ENCODE data around the gene WIPF3. TPM values are rescaled to one million over a fixed set of nuclear protein-coding genes. Genes with fewer than 3 reads are reported as not detected.

WIPF3 gene
- total RNA-seq, 2 experiments from 2014 or later, result not detected

GRCh38 chr7:29801929-29802328 is 4.4 kb upstream of the WIPF3 start:
- no peak for TF ChIP-seq CTCF (IDR thresholded peaks at IDR 0.05)
- Mint-ChIP-seq H3K27ac (no peak overlapping the region), H3K36me3 (ENCODE audit: low read depth) (no peaks in the 10 kb centered on the region), H3K4me1 (ENCODE audit: low read depth) (peaks cover under 1% of the 10 kb centered on the region), H3K4me3 (no peak overlapping the region), H3K9me3 (no peaks in the 10 kb centered on the region), H3K27me3 (peaks cover 33% of the 10 kb centered on the region)
- ATAC-seq, result no peak
- ChIA-PET POLR2A (no interaction called here), CTCF (interaction anchor here (1.2 kb wide), 1 partner anchor 119 kb away, joined by 3 read pairs; no protein-coding TSS in a partner anchor)
- DNase-seq, result no peak
- intact Hi-C loops (cut with micrococcal nuclease), result no loop called here

GRCh38 chr7:29805031-29805430 is 1.3 kb upstream of the WIPF3 start:
- CTCF ChIA-PET, result no interaction called here
- intact Hi-C loops (cut with micrococcal nuclease), result no loop called here
- Mint-ChIP-seq H3K4me1 (ENCODE audit: low read depth) (peaks cover 9% of the 10 kb centered on the region), H3K36me3 (ENCODE audit: low read depth) (no peaks in the 10 kb centered on the region), H3K9me3 (no peaks in the 10 kb centered on the region), H3K4me3 (no peak overlapping the region), H3K27me3 (peaks cover 58% of the 10 kb centered on the region), H3K27ac (no peak overlapping the region)
- ATAC-seq (no peak), DNase-seq (no peak)
- POLR2A ChIA-PET, result no interaction called here
- no peak for TF ChIP-seq CTCF (IDR thresholded peaks at IDR 0.05)

- intact Hi-C loops (cut with micrococcal nuclease), result no loop called here
- Mint-ChIP-seq H3K27me3 (peaks cover 62% of the 10 kb centered on the region), H3K4me1 (ENCODE audit: low read depth) (peaks cover 9% of the 10 kb centered on the region), H3K4me3 (no peak overlapping the region), H3K9me3 (no peaks in the 10 kb centered on the region), H3K27ac (no peak overlapping the region), H3K36me3 (ENCODE audit: low read depth) (no peaks in the 10 kb centered on the region)
- no peak for TF ChIP-seq CTCF (IDR thresholded peaks at IDR 0.05)
- no peak for DNase-seq
- ATAC-seq, result no peak
- CTCF ChIA-PET, result no interaction called here
- POLR2A ChIA-PET, result no interaction called here
Measured at GRCh38 chr7:29805886-29806207, 461 bp upstream of the WIPF3 start.

- no peak for TF ChIP-seq CTCF (IDR thresholded peaks at IDR 0.05)
- Mint-ChIP-seq H3K4me1 (ENCODE audit: low read depth) (peaks cover 9% of the 10 kb centered on the region), H3K9me3 (no peaks in the 10 kb centered on the region), H3K4me3 (peak overlapping the region; percentile 33), H3K27ac (no peak overlapping the region), H3K36me3 (ENCODE audit: low read depth) (no peaks in the 10 kb centered on the region), H3K27me3 (peaks cover 60% of the 10 kb centered on the region)
- ATAC-seq (no peak), DNase-seq (no peak)
- ChIA-PET POLR2A (no interaction called here), CTCF (no interaction called here)
- intact Hi-C loops (cut with micrococcal nuclease), result no loop called here
Measured at GRCh38 chr7:29806995-29807841, 910 bp downstream of the WIPF3 start.

GRCh38 chr7:29808075-29808801 is 1.9 kb downstream of the WIPF3 start:
- no peak for TF ChIP-seq CTCF (IDR thresholded peaks at IDR 0.05)
- intact Hi-C loops (cut with micrococcal nuclease), result no loop called here
- ATAC-seq (no peak), DNase-seq (no peak)
- no peak overlapping the region for H3K27ac Mint-ChIP-seq
- peaks cover 9% of the 10 kb centered on the region for H3K4me1 Mint-ChIP-seq (ENCODE audit: low read depth)
- CTCF ChIA-PET, result no interaction called here
- H3K9me3 Mint-ChIP-seq, result no peaks in the 10 kb centered on the region
- H3K4me3 Mint-ChIP-seq, result no peak overlapping the region
- H3K36me3 Mint-ChIP-seq (ENCODE audit: low read depth), result no peaks in the 10 kb centered on the region
- POLR2A ChIA-PET, result no interaction called here
- H3K27me3 Mint-ChIP-seq, result peaks cover 56% of the 10 kb centered on the region
